ENCODE results near the gene AKT1S1. TPM values are rescaled to one million over a fixed set of nuclear protein-coding genes. Genes with fewer than 3 reads are reported as not detected.

Gene AKT1S1
- total RNA-seq, 2 experiments from 2014 or later, result 17.3 to 19.9 TPM

- H3K4me1 Mint-ChIP-seq, result peaks cover 22% of the 10 kb centered on the region
Observed at GRCh38 chr19:49894879-49895565, 17.9 kb upstream of the AKT1S1 start.

GRCh38 chr19:49894011-49894664 lies 17.0 kb upstream of the AKT1S1 start:
- peaks cover 25% of the 10 kb centered on the region for H3K4me1 Mint-ChIP-seq
- H3K27ac Mint-ChIP-seq, result no peak overlapping the region
- POLR2A ChIA-PET, result interaction anchor here (2.6 kb wide), 1 partner anchor 35 kb away, joined by 9 read pairs; the partner anchor contains the start of genes ATF5 and NUP62
- ATAC-seq (ENCODE audit: low read depth) (no peak), DNase-seq (no peak)
- H3K36me3 Mint-ChIP-seq, result no peaks in the 10 kb centered on the region
- H3K27me3 Mint-ChIP-seq, result no peaks in the 10 kb centered on the region
- H3K4me3 Mint-ChIP-seq, result no peak overlapping the region
- H3K9me3 Mint-ChIP-seq, result no peaks in the 10 kb centered on the region

More at GRCh38 chr19:49894879-49895565, 17.9 kb upstream of the AKT1S1 start:
- POLR2A ChIA-PET, result interaction anchor here (0.6 to 2.6 kb wide), 3 partner anchors 18 to 84 kb away, joined by 3 to 9 read pairs (median 9); partner anchors contain the start of genes AKT1S1, ATF5, NUP62 and TBC1D17
- H3K36me3 Mint-ChIP-seq, result no peaks in the 10 kb centered on the region
- H3K27ac Mint-ChIP-seq, result peak overlapping the region; percentile 38
- no peak overlapping the region for H3K4me3 Mint-ChIP-seq
- ATAC-seq (ENCODE audit: low read depth), result no peak
- no peak for DNase-seq
- H3K9me3 Mint-ChIP-seq, result no peaks in the 10 kb centered on the region
- no peaks in the 10 kb centered on the region for H3K27me3 Mint-ChIP-seq

- no peak for ATAC-seq (ENCODE audit: low read depth)
- Mint-ChIP-seq H3K27me3 (no peaks in the 10 kb centered on the region), H3K27ac (no peak overlapping the region), H3K36me3 (no peaks in the 10 kb centered on the region), H3K9me3 (no peaks in the 10 kb centered on the region), H3K4me3 (no peak overlapping the region), H3K4me1 (peaks cover 21% of the 10 kb centered on the region)
- no peak for DNase-seq
- POLR2A ChIA-PET, result interaction anchor here (1.2 to 2.6 kb wide), 2 partner anchors 15 to 37 kb away, joined by 3 to 9 read pairs; partner anchors contain the start of genes AKT1S1, ATF5, NUP62 and TBC1D17
Observed at GRCh38 chr19:49892716-49893115, 15.6 kb upstream of the AKT1S1 start.

- Mint-ChIP-seq H3K4me1 (peaks cover 8% of the 10 kb centered on the region), H3K4me3 (no peak overlapping the region), H3K27ac (no peak overlapping the region)
Observed at GRCh38 chr19:49891393-49891792, 14.2 kb upstream of the AKT1S1 start.

GRCh38 chr19:49890349-49891311 lies 13.5 kb upstream of the AKT1S1 start:
- H3K27me3 Mint-ChIP-seq, result no peaks in the 10 kb centered on the region
- H3K27ac Mint-ChIP-seq, result peak overlapping the region; percentile 81
- H3K36me3 Mint-ChIP-seq, result no peaks in the 10 kb centered on the region
- ATAC-seq (ENCODE audit: low read depth) (peak; percentile 79), DNase-seq (peak; percentile 72)
- POLR2A ChIA-PET, result interaction anchor here (1.1 to 1.6 kb wide), 4 partner anchors 14 to 42 kb away, joined by 3 to 5 read pairs (median 4); partner anchors contain the start of genes AKT1S1 and ATF5
- H3K9me3 Mint-ChIP-seq, result no peaks in the 10 kb centered on the region
- H3K4me3 Mint-ChIP-seq, result peak overlapping the region; percentile 75
- peaks cover 5% of the 10 kb centered on the region for H3K4me1 Mint-ChIP-seq

More at GRCh38 chr19:49891393-49891792, 14.2 kb upstream of the AKT1S1 start:
- H3K36me3 Mint-ChIP-seq, result no peaks in the 10 kb centered on the region
- POLR2A ChIA-PET, result interaction anchor here (0.7 to 0.9 kb wide), 2 partner anchors 20 to 38 kb away, joined by 3 to 6 read pairs; partner anchors contain the start of genes ATF5 and NUP62
- DNase-seq (no peak), ATAC-seq (ENCODE audit: low read depth) (no peak)
- H3K9me3 Mint-ChIP-seq, result no peaks in the 10 kb centered on the region
- H3K27me3 Mint-ChIP-seq, result no peaks in the 10 kb centered on the region

- peak overlapping the region; percentile 75 for H3K4me3 Mint-ChIP-seq
- no peaks in the 10 kb centered on the region for H3K27me3 Mint-ChIP-seq
- H3K27ac Mint-ChIP-seq, result peak overlapping the region; percentile 81
- H3K4me1 Mint-ChIP-seq, result peaks cover 5% of the 10 kb centered on the region
- POLR2A ChIA-PET, result interaction anchor here (1.0 to 1.6 kb wide), 5 partner anchors 13 to 41 kb away, joined by 3 to 5 read pairs (median 4); partner anchors contain the start of genes AKT1S1, ATF5 and PTOV1
- DNase-seq (peak; percentile 86), ATAC-seq (ENCODE audit: low read depth) (peak; percentile 74)
- peaks cover 1% of the 10 kb centered on the region for H3K36me3 Mint-ChIP-seq
- no peaks in the 10 kb centered on the region for H3K9me3 Mint-ChIP-seq
Observed at GRCh38 chr19:49889687-49890348, 12.7 kb upstream of the AKT1S1 start.

- no peak overlapping the region for H3K4me3 Mint-ChIP-seq
- no peak overlapping the region for H3K27ac Mint-ChIP-seq
- POLR2A ChIA-PET, result interaction anchor here (1.0 to 1.6 kb wide), 2 partner anchors 38 to 40 kb away, joined by 3 to 4 read pairs; partner anchors contain the start of gene PTOV1
- no peaks in the 10 kb centered on the region for H3K9me3 Mint-ChIP-seq
- no peak for DNase-seq
- H3K27me3 Mint-ChIP-seq, result no peaks in the 10 kb centered on the region
- ATAC-seq (ENCODE audit: low read depth), result no peak
- H3K4me1 Mint-ChIP-seq, result peaks cover 5% of the 10 kb centered on the region
- H3K36me3 Mint-ChIP-seq, result peaks cover 1% of the 10 kb centered on the region
Observed at GRCh38 chr19:49889038-49889686, 12.0 kb upstream of the AKT1S1 start.

- POLR2A ChIA-PET, result no interaction called here
- Mint-ChIP-seq H3K9me3 (no peaks in the 10 kb centered on the region), H3K27me3 (no peaks in the 10 kb centered on the region), H3K36me3 (peaks cover 4% of the 10 kb centered on the region), H3K4me3 (no peak overlapping the region), H3K27ac (no peak overlapping the region), H3K4me1 (peaks cover 5% of the 10 kb centered on the region)
- ATAC-seq (ENCODE audit: low read depth) (no peak), DNase-seq (no peak)
Observed at GRCh38 chr19:49888510-49888824, 11.3 kb upstream of the AKT1S1 start.

GRCh38 chr19:49887665-49888509 lies 10.7 kb upstream of the AKT1S1 start:
- POLR2A ChIA-PET, result interaction anchor here (0.6 kb wide), 1 partner anchor 35 kb away, joined by 3 read pairs; no protein-coding TSS in a partner anchor
- Mint-ChIP-seq H3K4me3 (no peak overlapping the region), H3K27me3 (no peaks in the 10 kb centered on the region), H3K9me3 (no peaks in the 10 kb centered on the region), H3K27ac (no peak overlapping the region), H3K4me1 (peaks cover 2% of the 10 kb centered on the region), H3K36me3 (peaks cover 8% of the 10 kb centered on the region)
- ATAC-seq (ENCODE audit: low read depth) (no peak), DNase-seq (no peak)

GRCh38 chr19:49887037-49887664 lies 10.0 kb upstream of the AKT1S1 start:
- Mint-ChIP-seq H3K27ac (no peak overlapping the region), H3K27me3 (no peaks in the 10 kb centered on the region), H3K36me3 (peaks cover 8% of the 10 kb centered on the region), H3K4me1 (peaks cover 2% of the 10 kb centered on the region), H3K4me3 (no peak overlapping the region), H3K9me3 (no peaks in the 10 kb centered on the region)
- ATAC-seq (ENCODE audit: low read depth) (no peak), DNase-seq (no peak)
- POLR2A ChIA-PET, result no interaction called here

GRCh38 chr19:49884760-49885159 lies 7.6 kb upstream of the AKT1S1 start:
- Mint-ChIP-seq H3K4me3 (no peak overlapping the region), H3K9me3 (no peaks in the 10 kb centered on the region), H3K36me3 (peaks cover 10% of the 10 kb centered on the region), H3K4me1 (peaks cover 2% of the 10 kb centered on the region), H3K27ac (no peak overlapping the region), H3K27me3 (no peaks in the 10 kb centered on the region)
- POLR2A ChIA-PET, result no interaction called here
- ATAC-seq (ENCODE audit: low read depth), result no peak
- no peak for DNase-seq
